Left ventricle myocardium inferior (tissue), 1 donor: ENCODE data around the gene CD274. TPM values are rescaled to one million over a fixed set of nuclear protein-coding genes. Genes with fewer than 3 reads are reported as not detected.

Experiments
- DNase-seq: peaks from one replicate; pipeline ENCODE4 v3.0.0-alpha.2; 2020
- H3K27ac ChIP-seq: fragments of 200-600 bp; replicated peaks from 2 replicates; pipeline ENCODE4 v1.8.0; 2021
- H3K27me3 ChIP-seq: fragments of 200-600 bp; 2 replicates; pipeline ENCODE4 v1.8.0; 2021; ENCODE audit warnings: low read depth
- H3K36me3 ChIP-seq: fragments of 200-600 bp; 2 replicates; pipeline ENCODE4 v1.8.0; 2021
- H3K4me1 ChIP-seq: fragments of 200-600 bp; 2 replicates; pipeline ENCODE4 v1.8.0; 2021
- H3K4me3 ChIP-seq: fragments of 200-600 bp; 2 replicates; pipeline ENCODE4 v1.8.0; 2021; ENCODE audit warnings: mild to moderate bottlenecking, moderate library complexity
- H3K9me3 ChIP-seq: fragments of 200-600 bp; replicated peaks from 2 replicates; pipeline ENCODE4 v1.8.0; 2021
- intact Hi-C: fragments of 100-400 bp; cut with micrococcal nuclease; formaldehyde crosslinking; loops from one replicate; pipeline ENCODE4 v1.11.0; 2022
- long read RNA-seq: library from polyadenylated mRNA; unstranded; transcript quantifications from one replicate; pipeline ENCODE4 v2.0.0, GENCODE V29; 2021
- total RNA-seq: library from RNA; stranded (reverse); fragmentation: NEBNext Ultra II Directional; extraction: Animal tissue kit (Norgen Biotek cat#: 25700); gene quantifications from one replicate; pipeline ENCODE4 v1.2.1, GENCODE V29; 2021
- TF ChIP-seq, protein P1 (sequence below): fragments of 200-600 bp; IDR thresholded peaks from 2 replicates; pipeline ENCODE4 v1.8.0; 2021; ENCODE audit warnings: antibody characterized with exemption, mild to moderate bottlenecking, borderline replicate concordance
- donor health status: DM: no; HTN: yes; CAD: no; lungs with severe emphysema.

CD274 gene
- total RNA-seq = 14.7 TPM
- long read RNA-seq, transcript CD274-202 (7 exons, 3,644 nt) = major isoform, 5 of 8 reads
- long read RNA-seq, partial matches to known transcripts = 0 of 8 reads
- long read RNA-seq, other reads (novel, unspliced or antisense) = 3 of 8 reads

DNA sequence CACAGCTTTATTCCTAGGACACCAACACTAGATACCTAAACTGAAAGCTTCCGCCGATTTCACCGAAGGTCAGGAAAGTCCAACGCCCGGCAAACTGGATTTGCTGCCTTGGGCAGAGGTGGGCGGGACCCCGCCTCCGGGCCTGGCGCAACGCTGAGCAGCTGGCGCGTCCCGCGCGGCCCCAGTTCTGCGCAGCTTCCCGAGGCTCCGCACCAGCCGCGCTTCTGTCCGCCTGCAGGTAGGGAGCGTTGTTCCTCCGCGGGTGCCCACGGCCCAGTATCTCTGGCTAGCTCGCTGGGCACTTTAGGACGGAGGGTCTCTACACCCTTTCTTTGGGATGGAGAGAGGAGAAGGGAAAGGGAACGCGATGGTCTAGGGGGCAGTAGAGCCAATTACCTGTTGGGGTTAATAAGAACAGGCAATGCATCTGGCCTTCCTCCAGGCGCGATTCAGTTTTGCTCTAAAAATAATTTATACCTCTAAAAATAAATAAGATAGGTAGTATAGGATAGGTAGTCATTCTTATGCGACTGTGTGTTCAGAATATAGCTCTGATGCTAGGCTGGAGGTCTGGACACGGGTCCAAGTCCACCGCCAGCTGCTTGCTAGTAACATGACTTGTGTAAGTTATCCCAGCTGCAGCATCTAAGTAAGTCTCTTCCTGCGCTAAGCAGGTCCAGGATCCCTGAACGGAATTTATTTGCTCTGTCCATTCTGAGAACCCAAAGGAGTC, at the start of gene CD274:
Gene CD274, plus strand, starts transcription at position 184 of the 733 bp plus-strand sequence. CDS start 5,572 bp downstream, outside the sequence.
- Histone ChIP-seq H3K27ac (peak within 1 kb of the TSS; percentile 85), H3K36me3 (no peaks in the 10 kb centered on the region), H3K4me1 (peaks cover 49% of the 10 kb centered on the region), H3K9me3 (no peaks in the 10 kb centered on the region), H3K4me3 (peak within 1 kb of the TSS; percentile 71), H3K27me3 (no peaks in the 10 kb centered on the region)
- DNase-seq = peak; percentile 92
- TF ChIP-seq, protein P1, sequence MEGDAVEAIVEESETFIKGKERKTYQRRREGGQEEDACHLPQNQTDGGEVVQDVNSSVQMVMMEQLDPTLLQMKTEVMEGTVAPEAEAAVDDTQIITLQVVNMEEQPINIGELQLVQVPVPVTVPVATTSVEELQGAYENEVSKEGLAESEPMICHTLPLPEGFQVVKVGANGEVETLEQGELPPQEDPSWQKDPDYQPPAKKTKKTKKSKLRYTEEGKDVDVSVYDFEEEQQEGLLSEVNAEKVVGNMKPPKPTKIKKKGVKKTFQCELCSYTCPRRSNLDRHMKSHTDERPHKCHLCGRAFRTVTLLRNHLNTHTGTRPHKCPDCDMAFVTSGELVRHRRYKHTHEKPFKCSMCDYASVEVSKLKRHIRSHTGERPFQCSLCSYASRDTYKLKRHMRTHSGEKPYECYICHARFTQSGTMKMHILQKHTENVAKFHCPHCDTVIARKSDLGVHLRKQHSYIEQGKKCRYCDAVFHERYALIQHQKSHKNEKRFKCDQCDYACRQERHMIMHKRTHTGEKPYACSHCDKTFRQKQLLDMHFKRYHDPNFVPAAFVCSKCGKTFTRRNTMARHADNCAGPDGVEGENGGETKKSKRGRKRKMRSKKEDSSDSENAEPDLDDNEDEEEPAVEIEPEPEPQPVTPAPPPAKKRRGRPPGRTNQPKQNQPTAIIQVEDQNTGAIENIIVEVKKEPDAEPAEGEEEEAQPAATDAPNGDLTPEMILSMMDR = peak; percentile 83
- intact Hi-C loops = no loop called here

DNA sequence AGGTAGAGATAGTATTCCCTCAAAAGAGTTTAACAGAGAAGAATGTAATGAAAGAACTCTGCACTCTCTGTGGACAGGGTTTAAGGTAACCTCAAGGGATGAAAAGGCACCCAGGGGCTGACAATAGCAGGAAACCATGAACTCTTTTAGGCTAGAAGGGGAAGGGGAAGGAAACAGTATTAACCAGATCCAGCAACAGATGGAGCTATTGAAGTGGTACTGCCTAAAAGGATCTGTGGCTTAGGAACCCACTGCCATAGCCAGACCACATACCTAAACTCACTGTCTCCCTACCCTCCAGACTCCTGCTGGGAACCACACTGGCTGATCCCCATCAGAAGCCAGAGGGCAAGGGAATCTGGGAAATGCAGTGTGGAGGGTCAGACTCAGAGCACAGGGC, 48.1 kb upstream of the CD274 start:
- Histone ChIP-seq H3K4me1 (no peaks in the 10 kb centered on the region), H3K36me3 (no peaks in the 10 kb centered on the region), H3K27ac (no peak overlapping the region), H3K4me3 (no peak overlapping the region), H3K9me3 (peaks cover 23% of the 10 kb centered on the region), H3K27me3 (no peaks in the 10 kb centered on the region)
- DNase-seq = no peak
- TF ChIP-seq, protein P1 = no peak
- intact Hi-C loops = no loop called here

DNA sequence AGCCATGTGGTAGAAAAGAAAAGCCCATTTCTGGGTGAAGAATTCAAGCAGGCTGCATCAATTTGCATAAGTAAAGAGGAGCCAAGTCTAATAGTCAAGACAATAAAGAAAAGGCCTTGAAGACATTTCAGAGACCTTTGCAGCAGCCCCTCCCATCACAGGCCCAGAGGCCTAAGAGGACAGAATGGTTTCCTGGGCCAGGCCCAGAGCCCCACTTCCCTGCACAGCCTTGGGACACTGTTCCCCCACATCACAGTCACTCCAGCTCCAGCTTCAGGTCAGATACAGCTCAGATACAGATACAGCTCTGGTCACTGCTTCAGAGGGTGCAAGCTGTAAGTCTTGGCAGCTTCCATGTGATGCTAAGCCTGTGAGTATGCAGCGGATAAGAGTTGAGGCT, 41.7 kb upstream of the CD274 start:
- Histone ChIP-seq H3K27me3 (no peaks in the 10 kb centered on the region), H3K4me1 (no peaks in the 10 kb centered on the region), H3K9me3 (peaks cover 47% of the 10 kb centered on the region), H3K4me3 (no peak overlapping the region), H3K27ac (no peak overlapping the region), H3K36me3 (peaks cover 29% of the 10 kb centered on the region)
- TF ChIP-seq, protein P1 = no peak
- intact Hi-C loops = no loop called here
- no peak for DNase-seq

DNA sequence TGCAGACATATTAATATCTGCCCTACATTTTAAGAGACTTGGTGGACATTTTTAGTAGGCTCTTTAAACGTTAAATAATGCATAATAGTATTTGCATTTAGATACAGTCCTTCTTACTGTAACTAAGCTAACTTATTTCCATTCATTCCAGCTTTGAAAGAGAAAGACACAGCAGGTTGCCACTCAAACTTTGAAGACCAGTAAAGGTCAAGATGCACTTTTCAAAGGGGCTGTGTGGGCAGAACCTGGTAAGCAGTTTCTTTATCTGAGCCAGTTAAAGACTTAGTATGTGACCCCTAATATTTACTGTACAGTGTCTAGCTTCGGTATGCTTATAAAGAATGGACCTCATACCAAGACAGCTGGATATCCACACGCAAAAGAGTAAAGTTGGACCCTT, 33.4 kb upstream of the CD274 start:
- H3K27ac ChIP-seq = no peak overlapping the region
- TF ChIP-seq, protein P1 = no peak
- intact Hi-C loops = no loop called here
- H3K27me3 ChIP-seq = no peaks in the 10 kb centered on the region
- no peaks in the 10 kb centered on the region for H3K4me1 ChIP-seq
- DNase-seq = no peak
- H3K4me3 ChIP-seq = no peak overlapping the region
- peaks cover 17% of the 10 kb centered on the region for H3K36me3 ChIP-seq
- H3K9me3 ChIP-seq = peaks cover 13% of the 10 kb centered on the region

DNA sequence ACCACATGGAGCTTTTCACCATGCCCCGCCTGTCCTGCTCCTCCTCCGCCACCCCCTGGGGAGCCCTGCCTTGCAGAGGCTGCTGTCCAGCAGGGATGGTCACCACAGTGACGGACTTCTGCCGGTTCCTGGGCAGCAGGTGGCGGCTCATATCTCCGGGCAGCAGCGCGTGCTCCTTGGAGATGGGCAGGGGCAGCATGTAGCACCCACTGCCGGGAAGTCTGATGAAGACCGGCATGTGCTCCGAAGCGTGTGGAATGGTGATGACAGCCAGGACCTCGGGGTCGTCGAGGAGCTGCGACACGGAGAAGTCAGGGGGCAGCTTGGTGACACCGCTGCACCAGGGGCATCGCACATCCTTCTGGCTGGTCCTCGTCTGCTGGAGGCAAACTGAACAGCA, 31.9 kb upstream of the CD274 start:
- TF ChIP-seq, protein P1 = no peak
- Histone ChIP-seq H3K36me3 (peaks cover 13% of the 10 kb centered on the region), H3K27me3 (no peaks in the 10 kb centered on the region), H3K27ac (no peak overlapping the region), H3K4me3 (no peak overlapping the region), H3K9me3 (peaks cover 9% of the 10 kb centered on the region), H3K4me1 (no peaks in the 10 kb centered on the region)
- intact Hi-C loops = no loop called here
- no peak for DNase-seq
